HG02610 (cell line): ENCODE results near the gene RERG.

Experiments
- ATAC-seq: cut with Tn5 transposase; IDR thresholded peaks from one replicate; pipeline ENCODE4 v1.9.1; 2021; ENCODE audit warnings: mild to moderate bottlenecking, moderate library complexity; ENCODE audit not compliant: unreplicated experiment

RERG gene

DNA sequence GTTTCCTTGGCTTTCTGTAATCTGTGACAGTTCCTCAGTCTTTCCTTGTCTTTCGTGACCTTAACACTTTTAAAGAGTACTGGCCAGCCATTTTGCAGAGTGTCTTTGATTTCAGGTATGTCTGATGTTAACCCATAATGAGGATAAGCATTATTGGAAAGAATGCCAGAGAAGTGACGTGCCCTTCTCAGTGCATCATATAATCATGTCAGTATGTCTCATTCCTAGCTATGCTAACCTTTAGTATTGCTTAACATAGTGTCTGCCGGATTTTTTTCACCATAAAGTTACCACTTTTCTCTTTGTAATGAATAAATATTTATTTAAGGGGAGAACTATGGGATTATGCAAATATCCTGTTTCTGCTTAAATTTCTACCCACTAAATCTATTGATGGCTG lies 28.5 kb downstream of the RERG start:
- no peak for ATAC-seq

DNA sequence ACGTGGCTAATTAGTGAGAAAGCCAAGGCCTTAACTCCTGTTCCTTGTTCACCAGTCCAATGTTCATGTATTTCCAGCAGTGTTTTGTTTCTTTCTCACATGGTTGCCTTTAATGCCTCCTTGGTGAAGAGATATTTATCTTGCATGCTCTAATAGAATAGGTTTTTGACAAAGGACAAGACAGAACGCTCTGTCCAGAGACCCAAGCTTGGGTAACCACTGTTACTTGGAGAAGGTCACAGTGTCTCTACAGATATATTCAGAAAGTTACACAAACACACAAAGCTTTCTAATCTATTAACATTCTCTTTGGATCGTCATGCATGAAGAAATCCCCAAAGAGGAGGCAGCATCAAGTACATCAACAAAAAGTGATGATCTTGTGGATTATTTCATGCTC lies 33.1 kb downstream of the RERG start:
- ATAC-seq, result no peak

DNA sequence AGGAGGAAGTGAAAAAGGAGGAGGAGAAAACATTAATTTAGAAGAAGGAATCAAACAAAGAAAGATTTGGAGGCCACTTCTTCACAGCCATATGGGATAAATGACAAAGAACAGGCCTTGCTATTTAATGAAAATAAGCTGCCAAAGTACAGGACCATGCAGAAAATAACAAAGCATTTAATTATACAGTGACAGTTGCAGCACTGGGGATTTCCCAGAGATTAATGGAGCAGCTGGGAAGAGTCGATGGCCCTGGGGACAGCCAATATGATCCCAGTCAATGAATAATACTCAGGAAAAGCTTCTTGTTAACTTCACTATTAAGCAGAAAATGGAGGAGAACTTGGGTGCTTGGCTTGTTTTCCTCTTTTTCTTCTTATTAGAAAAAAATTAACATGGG lies 34.6 kb downstream of the RERG start:
- ATAC-seq, result no peak

DNA sequence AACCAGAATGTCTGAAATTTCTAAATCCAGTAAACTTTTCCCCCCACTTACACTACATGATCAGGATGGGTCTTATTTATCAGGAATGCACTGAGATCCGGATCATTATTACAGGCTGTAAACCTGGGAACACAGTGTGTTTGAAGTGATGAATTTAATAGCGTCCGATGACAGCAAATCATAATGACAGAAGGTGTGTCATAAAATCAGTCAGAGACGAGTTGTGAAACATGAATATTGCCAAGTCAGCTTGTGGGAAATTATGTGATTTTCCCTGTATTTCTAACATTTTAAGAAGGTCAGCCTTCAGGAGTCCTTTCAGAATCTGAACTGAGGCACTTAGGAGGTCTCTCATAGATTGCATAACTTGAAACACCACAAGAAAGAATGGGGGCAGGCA lies 36.7 kb downstream of the RERG start:
- no peak for ATAC-seq

DNA sequence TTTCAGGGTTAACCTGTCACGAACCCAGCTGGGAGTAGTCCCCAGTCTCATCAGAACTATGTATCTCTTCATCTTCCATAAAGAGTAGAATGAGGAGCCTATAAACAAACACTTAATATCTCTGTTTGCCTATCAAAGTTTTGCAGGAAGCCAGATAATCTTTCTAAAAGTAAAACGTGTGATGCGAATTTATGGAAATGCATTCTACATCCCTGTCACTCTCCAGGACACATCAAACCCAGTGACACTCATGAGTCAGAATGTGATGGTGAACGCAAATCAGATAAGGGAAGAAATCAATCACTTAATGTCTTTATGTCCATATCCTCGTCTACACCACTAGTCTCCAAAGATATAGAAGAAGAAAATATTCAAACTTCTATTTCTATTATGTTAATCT lies 37.4 kb downstream of the RERG start:
- ATAC-seq, result no peak

DNA sequence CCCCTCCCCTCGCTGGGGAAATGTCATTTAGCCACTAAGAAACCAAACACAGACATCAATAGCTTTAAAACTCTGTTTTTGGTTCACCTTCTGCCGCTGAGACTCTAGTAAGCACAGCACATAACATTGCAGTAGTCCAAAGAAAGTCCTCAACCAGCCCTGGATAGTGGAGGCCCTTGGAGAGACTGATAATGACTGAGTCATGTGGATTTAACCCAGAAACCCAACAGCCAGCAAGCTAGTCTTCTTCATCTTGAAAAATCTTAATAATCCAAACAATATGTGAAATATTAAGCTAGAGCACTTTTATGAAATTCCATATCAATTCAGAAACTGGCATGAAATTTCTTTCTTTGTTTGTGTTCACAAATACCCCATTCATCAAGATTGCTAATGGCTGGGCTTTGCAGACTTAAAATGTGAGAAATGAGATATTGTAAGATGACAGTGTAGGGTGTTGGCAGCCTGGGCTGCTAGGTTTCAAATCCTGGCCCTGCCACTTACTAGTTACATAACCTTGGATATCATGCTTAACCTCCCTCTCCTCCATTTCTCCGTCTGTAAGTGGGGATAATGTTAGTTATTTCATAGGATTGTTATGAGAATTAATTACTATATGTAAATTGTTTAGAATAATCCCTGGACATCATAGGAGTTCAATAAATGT lies 40.1 kb downstream of the RERG start:
- ATAC-seq, result no peak

DNA sequence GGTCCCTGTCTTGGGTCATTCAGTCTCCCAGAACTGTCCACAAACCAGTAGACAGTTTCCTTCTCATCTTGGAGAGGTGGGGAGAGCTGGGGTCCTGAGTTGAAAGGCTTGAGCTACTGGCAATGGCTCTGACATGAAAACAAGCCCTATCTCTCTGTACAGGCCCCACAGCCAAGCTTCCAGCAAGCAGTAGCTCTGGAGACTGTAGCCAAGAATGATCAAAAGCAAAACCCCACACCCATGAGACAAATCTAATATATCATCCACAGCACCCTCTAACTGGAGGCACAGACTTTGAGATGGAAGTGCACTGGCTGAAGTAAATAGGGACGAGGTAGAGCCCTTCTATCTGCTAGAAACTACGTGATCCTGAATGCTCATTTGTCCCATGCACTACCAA lies 40.9 kb downstream of the RERG start:
- no peak for ATAC-seq

DNA sequence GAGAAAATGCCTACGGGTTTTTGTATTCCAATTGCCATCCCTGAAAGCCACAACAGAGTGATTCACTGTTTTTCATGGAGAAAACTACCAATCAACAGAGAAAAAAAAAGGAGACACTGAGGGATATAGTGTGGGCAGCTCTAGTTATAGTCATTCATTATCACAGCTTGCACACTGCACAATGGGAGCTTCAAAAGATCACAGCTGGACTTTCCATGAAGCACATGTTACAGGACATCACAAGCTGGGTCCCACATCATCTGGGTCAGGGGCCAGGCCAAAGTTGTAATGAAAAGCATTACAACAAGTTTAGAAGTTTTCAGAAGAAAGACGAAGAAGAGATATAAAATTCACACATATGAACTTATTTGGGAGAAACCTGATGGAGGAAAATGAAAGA lies 41.5 kb downstream of the RERG start:
- no peak for ATAC-seq

DNA sequence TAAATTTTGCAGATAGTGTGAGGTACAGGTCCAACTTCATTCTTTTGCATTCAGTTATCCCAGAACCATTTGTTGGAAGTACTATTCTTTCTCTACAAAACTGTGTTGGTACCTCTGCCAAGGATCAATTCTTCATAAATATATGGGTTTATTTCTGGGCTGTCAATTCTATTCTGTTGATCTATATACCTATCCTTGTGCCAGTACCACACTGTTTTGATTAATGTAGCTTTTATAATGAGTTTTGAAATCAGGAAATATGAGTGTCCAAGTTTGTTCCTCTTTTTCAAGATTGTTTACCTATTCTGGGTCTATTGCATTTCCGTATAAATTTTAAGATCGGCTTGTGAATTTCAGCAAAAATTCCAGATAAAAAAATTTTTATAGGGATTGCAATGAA lies 48.1 kb downstream of the RERG start:
- no peak for ATAC-seq

DNA sequence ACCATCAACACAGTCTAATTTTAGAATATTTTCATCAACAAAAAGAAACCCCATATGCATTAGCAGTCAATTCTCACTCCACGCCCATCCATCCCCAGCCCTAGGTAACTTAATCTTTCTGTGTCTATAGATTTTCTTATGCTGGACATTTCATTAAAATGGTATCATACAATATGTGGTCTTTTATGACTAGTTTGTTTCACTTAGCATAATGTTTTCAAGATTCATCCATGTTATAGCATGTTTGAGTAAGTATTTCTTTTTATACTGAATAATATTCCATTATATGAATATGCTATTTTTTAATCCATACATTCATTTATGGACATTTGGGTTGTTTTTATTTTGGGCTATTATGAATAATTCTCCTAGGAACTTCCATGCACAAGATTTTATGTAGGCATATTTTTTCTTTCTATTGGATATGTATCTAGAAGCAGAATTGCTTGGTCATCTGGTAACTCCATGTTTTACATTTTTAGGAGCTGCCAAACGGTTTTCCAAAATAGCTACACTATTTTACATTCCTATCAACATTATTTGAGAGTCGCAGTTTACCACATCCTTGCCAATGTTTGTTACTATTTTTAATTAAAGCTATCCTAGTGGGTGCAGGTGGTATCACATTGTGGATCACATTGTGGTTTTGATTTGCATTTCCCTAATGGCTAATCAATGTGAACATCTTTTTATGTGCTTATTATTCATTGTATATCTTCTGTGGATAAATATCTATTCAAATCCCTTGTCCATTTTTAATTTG lies 49.0 kb downstream of the RERG start:
- ATAC-seq, result no peak

DNA sequence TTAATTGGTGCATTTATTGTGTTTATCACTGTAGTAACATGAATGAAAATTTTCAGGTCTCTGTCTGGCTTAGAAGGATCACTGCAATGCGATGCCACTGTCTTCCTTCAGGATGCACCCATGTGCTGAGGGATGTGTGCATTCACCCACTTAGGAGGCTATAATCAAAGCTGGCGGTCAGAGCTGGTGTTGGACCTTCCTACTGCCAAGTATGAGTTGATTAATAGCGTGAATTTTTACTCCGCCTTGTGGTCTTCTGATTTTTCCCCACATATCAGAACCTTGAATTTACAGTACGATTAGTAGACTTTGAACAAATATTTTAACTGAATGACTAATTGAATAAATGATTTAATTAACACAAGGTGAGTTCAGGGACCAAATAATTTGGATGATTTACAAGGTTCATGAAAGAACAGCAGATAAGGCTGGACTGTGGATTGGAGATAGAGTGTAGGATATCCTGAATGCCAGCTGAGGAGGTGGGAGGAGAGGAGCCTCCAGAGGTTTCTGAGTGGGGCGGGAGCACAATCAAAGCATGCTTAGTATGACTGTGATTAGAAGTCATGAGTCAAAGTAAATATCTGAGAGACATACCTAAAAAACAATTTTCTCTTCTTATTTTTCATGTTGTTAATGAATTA lies 50.1 kb downstream of the RERG start:
- no peak for ATAC-seq

DNA sequence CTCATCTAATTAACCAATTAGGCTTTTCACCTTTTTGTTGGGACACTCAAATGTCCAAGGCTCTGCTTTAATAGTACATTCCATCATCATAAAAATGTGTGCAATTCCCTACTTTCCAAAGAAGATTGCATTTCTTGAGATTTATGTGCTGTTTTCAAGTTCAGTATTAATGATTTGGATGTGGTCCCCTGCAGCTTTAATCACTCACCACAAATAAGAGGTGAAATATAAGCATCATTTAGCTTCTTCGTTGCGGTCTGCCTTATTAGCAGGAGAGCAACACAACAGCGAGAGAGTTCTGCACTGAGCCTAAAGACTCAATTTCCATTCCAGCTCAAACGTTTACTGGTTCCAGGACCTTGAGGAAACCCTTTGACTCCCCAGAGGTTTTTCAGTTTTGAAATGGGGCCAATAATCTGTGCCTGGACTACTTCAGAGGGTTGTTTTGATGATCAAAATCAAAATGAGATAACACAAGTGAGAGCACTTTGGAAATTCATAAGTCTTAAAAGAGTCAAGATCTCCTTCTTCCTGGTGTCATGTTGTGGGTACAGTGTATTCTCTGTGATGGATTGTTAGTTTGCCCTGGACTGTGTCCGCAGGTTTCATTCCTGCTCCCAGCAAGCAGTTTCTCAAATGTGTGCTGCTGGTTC lies 53.1 kb downstream of the RERG start:
- ATAC-seq, result no peak

DNA sequence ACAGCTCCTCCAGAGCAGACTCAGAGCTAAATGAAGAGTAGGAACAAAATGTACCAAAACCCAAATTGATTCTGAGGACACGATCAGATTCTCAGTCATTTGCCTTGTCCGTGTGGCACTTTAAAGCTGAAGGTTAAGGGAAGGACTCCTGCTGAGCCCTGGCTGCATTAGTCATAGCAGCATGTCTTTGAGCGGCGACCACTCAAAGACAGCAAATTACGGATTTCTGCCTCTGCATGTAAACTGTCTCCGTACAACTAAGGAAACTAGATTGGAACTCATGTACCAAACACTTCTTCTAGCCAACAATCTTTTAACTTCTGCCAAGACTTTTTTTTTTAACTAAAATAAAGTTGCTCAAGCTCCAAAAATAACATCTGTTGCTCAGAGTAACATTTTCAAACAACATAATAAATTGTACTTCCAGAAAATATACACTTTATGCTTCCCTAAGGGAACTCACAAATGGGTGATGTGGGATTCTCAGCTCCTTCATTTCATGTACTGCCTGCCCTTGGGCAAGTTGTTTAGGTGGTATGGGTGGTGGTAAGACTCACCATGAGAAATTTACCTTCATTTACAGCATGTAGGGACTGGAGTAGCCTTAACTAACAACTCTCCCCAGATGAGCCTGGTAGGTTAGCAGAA lies 56.1 kb downstream of the RERG start:
- ATAC-seq, result no peak

DNA sequence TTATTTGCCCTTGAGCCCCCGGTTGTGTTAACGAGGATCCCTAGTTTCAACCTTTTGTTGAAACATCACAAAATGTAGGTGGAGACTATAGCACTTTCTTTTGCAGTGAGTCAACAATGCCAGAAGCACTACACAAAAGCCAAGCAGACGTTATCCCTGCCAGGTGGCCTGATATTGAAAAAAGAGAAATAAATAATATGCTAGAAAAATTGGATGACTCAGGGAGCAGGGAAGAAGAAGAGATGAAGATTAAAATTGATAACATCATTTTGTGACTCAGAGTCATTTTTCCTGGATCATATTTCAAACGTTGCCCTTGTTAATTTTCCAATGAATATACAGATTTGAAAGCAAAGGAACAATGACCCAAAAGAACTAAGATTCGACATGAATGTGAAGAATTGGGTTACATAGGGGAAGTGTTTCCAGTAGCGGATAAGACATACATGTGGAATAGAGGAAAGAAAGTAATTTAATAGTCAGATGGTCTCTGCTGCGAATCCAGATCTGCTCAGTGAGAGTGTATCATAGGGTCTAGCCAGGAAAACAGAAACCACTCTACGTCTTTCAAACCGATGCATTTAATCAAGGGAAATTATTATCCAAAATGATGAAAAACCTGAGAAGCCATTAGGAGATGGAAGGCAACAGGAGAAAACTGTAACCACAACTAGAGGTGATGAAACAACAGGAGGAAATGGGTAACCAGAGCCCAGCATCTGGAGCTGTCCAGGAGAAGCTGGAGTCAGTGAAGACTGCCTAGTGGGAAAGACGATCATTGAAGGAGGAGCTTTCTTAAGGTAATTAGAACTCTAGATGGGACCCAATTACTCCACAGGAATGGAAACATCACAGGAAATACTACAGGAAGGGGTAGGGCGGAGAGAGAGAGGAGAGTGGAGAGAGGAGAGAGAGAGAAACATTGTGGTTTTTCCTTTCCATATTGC lies 57.9 kb downstream of the RERG start:
- no peak for ATAC-seq

DNA sequence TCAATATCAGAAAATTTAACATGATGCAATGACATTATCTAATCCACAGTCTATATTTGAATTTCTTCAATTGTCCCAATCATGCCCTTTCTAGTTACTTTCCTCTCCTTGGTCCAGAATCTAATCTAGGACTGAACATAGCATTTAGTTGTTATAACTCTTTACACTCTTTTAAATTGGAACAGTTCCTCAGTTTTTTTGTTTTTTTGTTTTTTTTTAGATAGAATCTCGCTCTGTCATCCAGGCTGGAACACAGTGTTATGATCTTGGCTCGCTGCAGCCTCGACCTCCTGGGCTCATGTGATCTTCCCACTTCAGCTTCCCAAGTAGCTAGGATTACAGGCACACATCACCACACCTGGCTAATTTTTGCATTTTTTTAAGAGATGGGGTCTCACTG lies 63.1 kb downstream of the RERG start:
- ATAC-seq, result no peak

DNA sequence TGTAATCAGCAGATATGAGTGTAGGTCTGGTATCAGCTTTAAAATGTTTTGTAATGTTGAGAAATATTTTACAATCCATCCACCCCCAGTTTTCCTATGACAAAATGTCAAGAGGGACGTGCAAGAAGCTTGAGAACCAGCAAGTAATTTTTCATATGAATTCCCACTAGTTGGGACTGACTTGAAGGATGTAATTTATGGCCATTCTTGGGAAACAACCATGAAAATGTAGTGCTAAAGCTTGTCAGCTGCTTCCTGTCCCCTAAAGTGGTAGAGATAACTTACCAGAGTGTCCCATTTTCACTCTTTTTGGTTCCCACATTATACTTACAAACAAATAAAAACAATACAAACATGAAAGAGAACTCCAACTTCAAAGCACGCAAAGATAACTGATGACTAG lies 63.9 kb downstream of the RERG start:
- no peak for ATAC-seq

DNA sequence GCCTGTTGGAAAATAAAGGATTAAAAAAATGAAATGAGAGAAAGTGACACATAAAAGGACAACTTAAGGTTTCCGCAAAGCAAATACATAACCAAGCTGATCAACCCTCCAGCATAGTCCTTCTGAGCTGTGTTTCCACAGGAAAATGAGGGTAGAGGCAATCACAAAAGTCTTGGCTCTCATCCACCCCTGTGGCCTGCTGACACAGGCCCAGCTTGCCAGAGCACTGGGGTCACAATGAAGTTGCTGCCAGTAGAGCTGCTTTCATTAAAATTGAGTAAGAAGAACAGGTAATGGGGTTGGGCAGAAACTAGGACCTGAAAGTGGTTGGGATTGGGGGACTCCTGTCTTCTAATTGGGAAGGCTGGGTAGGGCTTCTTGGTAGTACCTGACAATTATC lies 65.9 kb downstream of the RERG start:
- no peak for ATAC-seq

DNA sequence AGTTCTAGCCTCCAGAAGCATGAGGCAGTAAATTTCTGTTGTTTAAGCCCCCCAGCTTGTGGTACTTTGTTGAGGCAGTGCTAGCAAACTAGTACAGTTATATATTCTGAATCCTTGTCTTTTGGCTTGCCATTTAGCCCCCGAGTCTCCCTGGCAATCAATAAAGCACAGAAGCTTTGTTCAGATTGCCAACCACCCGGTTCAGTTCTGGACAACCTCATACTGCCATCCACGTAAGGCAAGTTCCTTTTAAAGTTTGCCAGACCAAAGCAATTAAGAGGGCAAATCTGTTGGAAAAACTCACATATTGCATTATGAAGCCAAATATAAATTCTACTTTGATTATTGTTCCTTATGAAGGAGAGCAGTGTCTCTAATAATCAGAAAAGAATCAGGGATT lies 67.1 kb downstream of the RERG start:
- ATAC-seq, result no peak

DNA sequence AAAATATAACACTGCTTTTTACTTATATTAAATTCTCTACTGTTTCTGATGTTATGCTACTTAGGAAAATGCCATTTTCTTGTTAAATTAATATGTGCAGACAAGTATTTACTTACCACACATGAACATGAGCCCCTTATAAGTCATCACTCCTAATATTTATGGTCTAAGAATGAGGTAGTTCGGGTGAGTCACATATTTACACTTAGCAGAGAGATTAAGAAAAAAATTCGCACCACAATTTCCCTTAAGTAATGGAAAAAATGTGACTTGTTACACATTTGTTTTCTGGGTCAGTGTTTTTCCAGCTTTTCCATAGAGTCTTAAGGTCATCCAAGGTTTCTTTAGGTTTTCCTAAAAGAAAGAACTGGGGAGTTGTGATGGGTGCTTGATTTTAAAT lies 68.3 kb downstream of the RERG start:
- ATAC-seq, result no peak

DNA sequence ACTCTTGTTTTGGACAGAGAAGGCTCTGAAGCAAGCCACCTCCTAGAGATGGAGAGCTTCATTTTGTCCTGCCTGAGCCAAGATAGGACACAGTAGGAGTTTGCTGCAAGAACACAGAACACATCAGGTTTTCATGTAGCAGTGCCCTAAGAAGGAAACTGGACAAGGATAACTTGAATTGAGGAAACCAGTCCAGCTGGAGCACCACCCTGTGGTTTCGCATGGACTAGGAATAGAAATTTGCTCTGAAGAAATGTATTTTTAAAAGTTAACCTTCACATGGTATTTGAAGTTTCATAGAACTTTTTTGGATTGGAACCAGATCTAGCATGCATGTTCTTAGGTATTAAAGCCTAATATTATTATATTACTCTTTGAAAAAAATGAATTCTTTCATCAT lies 68.8 kb downstream of the RERG start:
- ATAC-seq, result no peak
